GM12891 (cell line): ENCODE measurements around the gene PCDHB13.
"Not testable (repeated sequence)": the region's sequence is repeated elsewhere in the genome, so short reads cannot be mapped to it uniquely, and the experiment has no call there.

Experiments used
- POLR2A ChIP-seq: IDR thresholded peaks from 2 replicates; pipeline ENCODE4 v1.6.1; 2011; ENCODE audit warnings: low read depth, low read length, control low read depth
- POLR2AphosphoS5 ChIP-seq: IDR thresholded peaks from 2 replicates; pipeline ENCODE4 v1.6.1; 2011; ENCODE audit warnings: low read depth, low read length, control low read depth
- TAF1 ChIP-seq: IDR thresholded peaks from 2 replicates; pipeline ENCODE4 v1.6.1; 2011; ENCODE audit warnings: low read depth, low read length, control low read depth

DNA sequence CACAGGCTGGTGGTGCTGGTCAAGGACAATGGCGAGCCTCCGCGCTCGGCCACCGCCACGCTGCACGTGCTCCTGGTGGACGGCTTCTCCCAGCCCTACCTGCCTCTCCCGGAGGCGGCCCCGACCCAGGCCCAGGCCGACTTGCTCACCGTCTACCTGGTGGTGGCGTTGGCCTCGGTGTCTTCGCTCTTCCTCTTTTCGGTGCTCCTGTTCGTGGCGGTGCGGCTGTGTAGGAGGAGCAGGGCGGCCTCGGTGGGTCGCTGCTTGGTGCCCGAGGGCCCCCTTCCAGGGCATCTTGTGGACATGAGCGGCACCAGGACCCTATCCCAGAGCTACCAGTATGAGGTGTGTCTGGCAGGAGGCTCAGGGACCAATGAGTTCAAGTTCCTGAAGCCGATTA lies 2.3 kb downstream of the PCDHB13 start:
- not testable (repeated sequence) for TF ChIP-seq TAF1, POLR2AphosphoS5, POLR2A
